ENCODE measurements around the gene PTPRK.

The PTPRK gene

DNA sequence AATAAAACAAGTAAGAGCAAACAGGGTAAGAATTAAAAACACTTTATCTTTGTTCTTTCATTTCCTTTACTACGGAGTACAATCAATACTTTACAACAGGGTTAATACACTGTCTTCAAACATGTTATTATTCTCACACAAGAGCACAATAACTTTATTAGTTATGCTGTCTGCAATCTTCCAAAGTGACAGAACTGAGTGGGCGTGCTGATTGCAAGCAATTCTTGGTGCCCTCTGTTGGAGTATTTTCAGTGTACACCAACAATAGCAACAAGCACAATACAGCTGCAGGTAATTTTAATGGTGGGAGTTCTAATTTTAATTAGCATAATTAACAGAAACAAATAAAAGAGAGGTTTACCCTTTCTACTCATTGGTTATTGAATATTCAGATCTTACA, 33.9 kb upstream of the PTPRK start:
- H3K4me3 ChIP-seq (replicated peaks in 1 of 2; ENCODE audit: low read depth in 2 of 2, low read length in 2 of 2), result no peak overlapping the region
- DNase-seq (ENCODE audit: low read depth in 2 of 2), result peak; percentile 37 to 52
- TF ChIP-seq, protein P1, sequence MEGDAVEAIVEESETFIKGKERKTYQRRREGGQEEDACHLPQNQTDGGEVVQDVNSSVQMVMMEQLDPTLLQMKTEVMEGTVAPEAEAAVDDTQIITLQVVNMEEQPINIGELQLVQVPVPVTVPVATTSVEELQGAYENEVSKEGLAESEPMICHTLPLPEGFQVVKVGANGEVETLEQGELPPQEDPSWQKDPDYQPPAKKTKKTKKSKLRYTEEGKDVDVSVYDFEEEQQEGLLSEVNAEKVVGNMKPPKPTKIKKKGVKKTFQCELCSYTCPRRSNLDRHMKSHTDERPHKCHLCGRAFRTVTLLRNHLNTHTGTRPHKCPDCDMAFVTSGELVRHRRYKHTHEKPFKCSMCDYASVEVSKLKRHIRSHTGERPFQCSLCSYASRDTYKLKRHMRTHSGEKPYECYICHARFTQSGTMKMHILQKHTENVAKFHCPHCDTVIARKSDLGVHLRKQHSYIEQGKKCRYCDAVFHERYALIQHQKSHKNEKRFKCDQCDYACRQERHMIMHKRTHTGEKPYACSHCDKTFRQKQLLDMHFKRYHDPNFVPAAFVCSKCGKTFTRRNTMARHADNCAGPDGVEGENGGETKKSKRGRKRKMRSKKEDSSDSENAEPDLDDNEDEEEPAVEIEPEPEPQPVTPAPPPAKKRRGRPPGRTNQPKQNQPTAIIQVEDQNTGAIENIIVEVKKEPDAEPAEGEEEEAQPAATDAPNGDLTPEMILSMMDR (IDR thresholded peaks at IDR 0.05; ENCODE audit: low read depth, low read length), result peak; percentile 27

DNA sequence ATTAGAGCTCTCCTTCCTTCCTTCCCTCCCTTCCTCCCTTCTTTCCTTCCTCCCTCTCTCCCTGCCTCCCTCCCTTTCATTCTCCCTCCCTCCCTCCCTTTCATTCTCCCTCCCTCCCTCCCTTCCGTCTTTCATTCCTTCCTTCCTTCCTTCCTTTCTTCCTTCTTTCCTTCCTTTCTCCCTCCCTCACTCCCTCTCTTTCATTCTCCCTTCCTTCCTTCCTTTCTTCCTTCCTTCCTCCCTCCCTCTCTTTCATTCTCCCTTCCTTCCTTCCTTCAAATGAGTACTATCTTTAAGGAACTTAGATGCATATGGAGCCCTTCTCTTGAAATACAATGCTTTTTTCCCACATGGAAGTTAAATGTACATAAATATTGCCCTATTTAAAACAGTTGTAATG, 20.9 kb upstream of the PTPRK start:
- no peak for DNase-seq (ENCODE audit: low read depth in 2 of 2)
- TF ChIP-seq, protein P1 (IDR thresholded peaks at IDR 0.05; ENCODE audit: low read depth, low read length), result no peak
- H3K4me3 ChIP-seq (replicated peaks in 1 of 2; ENCODE audit: low read depth in 2 of 2, low read length in 2 of 2), result no peak overlapping the region

DNA sequence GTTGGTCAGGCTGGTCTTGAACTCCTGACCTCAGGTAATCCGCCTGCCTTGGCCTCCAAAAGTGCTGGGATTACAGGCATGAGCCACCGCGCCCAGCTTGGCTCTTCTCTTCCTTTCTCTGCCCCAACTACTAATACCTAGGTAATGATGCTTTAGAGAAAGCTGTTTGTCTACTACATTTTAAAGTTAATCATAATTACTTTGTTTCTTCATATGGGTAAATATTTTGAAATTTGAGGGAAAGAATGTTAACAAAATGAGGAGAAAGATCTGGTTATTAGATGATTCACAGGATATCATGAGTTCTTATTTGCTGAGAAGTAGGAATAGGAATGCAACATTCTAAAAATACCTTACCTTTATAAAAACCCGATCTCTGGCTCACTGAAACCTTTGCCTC, 18.4 kb upstream of the PTPRK start:
- H3K4me3 ChIP-seq (replicated peaks in 1 of 2; ENCODE audit: low read depth in 2 of 2, low read length in 2 of 2), result no peak overlapping the region
- TF ChIP-seq, protein P1 (IDR thresholded peaks at IDR 0.05; ENCODE audit: low read depth, low read length), result no peak
- DNase-seq (ENCODE audit: low read depth in 2 of 2), result peak in 1 of 2 donors; percentile 33

DNA sequence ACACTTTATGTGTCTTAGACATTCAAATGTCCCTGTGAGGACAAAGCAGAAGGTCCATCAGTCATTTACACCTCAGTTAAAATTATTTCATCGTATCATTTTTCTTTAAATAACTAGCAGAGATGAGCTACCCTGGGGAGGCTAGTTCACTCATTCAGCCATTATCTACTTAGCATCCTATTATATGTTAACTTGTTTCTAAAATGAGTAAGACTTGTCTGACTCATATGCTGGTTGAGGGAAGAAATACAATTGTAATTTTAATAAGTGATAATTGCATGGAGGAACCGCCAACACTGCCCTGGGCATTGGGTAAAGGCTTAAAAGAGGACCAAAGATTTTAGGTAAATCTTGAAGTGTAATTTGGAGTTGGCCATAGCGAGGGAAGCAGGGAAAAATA, 12.4 kb upstream of the PTPRK start:
- TF ChIP-seq, protein P1 (IDR thresholded peaks at IDR 0.05; ENCODE audit: low read depth, low read length), result no peak
- H3K4me3 ChIP-seq (replicated peaks in 1 of 2; ENCODE audit: low read depth in 2 of 2, low read length in 2 of 2), result no peak overlapping the region
- peak; percentile 26 to 41 for DNase-seq (ENCODE audit: low read depth in 2 of 2)

DNA sequence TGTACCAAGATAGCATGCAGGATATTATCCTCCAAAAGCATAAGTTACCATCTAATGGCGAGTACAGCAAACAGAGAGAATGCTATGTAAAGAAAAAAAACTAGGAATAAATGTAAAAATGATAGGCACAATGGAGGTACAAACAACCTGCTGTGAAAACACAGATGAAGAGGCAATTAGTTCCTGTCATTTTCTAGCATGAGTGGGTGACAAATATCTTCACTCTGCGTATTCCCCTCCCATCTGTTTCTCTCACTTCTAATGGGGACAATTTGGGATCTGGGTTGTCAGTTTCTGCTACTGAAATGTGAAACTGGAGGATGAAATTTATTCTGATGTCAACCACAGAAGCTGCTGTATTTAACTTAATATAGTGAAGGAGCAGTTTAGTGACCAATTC, 11.7 kb upstream of the PTPRK start:
- H3K4me3 ChIP-seq (replicated peaks in 1 of 2; ENCODE audit: low read depth in 2 of 2, low read length in 2 of 2), result no peak overlapping the region
- DNase-seq (ENCODE audit: low read depth in 2 of 2), result no peak
- TF ChIP-seq, protein P1 (IDR thresholded peaks at IDR 0.05; ENCODE audit: low read depth, low read length), result no peak

DNA sequence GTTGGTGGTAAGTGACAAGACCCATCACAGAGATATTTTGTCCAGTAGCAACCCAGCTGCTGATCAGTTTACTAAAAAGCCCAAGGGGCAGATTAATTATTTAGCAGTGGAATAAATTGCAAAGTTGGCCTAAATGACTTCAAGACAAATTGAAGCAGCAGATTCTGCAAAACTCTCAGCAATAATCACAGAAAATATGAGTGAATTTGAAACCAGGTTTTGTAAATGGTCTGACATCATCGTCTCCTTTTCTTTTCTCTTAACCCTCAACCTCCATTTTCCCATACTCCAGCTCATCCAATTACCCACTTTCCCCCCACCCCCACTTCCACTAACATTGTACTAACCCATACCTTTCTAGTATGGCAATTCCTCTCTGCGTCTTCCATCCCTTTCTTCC, 11.3 kb upstream of the PTPRK start:
- TF ChIP-seq, protein P1 (IDR thresholded peaks at IDR 0.05; ENCODE audit: low read depth, low read length), result no peak
- no peak for DNase-seq (ENCODE audit: low read depth in 2 of 2)
- no peak overlapping the region for H3K4me3 ChIP-seq (replicated peaks in 1 of 2; ENCODE audit: low read depth in 2 of 2, low read length in 2 of 2)

DNA sequence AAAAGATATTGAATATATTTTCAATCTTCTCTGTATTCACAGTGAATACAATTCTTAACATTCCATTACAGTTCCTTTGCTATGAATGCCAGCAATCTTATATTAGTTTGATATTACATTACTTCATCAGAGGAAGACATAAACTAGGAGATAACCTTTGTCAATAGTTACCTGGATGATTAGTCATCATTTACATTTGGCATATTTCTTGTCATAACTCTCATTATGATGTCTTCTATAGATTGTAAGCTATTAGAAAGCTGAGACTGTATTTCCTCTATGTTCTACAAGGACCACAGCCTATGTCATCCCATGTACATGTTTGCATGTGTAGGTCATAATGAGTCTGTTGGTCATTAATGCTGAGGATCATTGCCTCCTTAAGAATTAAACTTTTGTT, 7.8 kb upstream of the PTPRK start:
- DNase-seq (ENCODE audit: low read depth in 2 of 2), result no peak
- no peak overlapping the region for H3K4me3 ChIP-seq (replicated peaks in 1 of 2; ENCODE audit: low read depth in 2 of 2, low read length in 2 of 2)
- TF ChIP-seq, protein P1 (IDR thresholded peaks at IDR 0.05; ENCODE audit: low read depth, low read length), result no peak

Measured in cardiac fibroblast (primary cell).